B cell (primary cell): ENCODE results near the gene PYGM. TPM values are rescaled to one million over a fixed set of nuclear protein-coding genes. Genes with fewer than 3 reads are reported as not detected.

ENCODE experiments used
- ATAC-seq: fragments of 200-7000 bp; cut with Tn5 transposase; one replicate; pipeline ENCODE4 v1.10.0; 2021; ENCODE audit warnings: low read depth, mild to moderate bottlenecking, moderate number of reproducible peaks, moderate library complexity
- CTCF ChIA-PET: fragments of 350-600 bp; sonication (Branson Sonifier 250); formaldehyde crosslinking; loops from one replicate; lab custom pipeline; 2021; ENCODE audit warnings: antibody characterized with exemption, inconsistent platforms; lab: Charles Lee
- POLR2A ChIA-PET: fragments of 350-600 bp; sonication (Branson Sonifier 250); formaldehyde crosslinking; loops from one replicate; lab custom pipeline; 2021; ENCODE audit warnings: antibody characterized with exemption; lab: Charles Lee
- DNase-seq: peaks from one replicate; pipeline ENCODE4 v3.0.0; 2013
- H2AFZ ChIP-seq: 2 replicates; pipeline ENCODE4 v1.6.1; 2012; ENCODE audit warnings: mild to moderate bottlenecking, low read depth, low read length; ENCODE audit not compliant: insufficient read depth, poor library complexity, severe bottlenecking
- H3K27ac ChIP-seq, 2 donors: 1 replicate in 1 of 2; 2 replicates in 1 of 2; pipeline ENCODE4 v1.5.1; 2012 to 2013; ENCODE audit warnings: low read length in 2 of 2, mild to moderate bottlenecking in 2 of 2, moderate library complexity in 1 of 2
- H3K27me3 ChIP-seq, 4 experiments: fragments of 200-600 bp in 1 of 4; sonication (generic) in 1 of 4; replicated peaks in 1 of 4; 1 replicate in 2 of 4; 2 replicates in 2 of 4; pipeline versions ENCODE4 v1.6.1 to v1.7.0; 2013 to 2016; ENCODE audit warnings: low read length in 3 of 4, mild to moderate bottlenecking in 2 of 4, mixed read lengths in 1 of 4, moderate library complexity in 1 of 4; ENCODE audit not compliant: insufficient read depth in 4 of 4, control insufficient read depth in 3 of 4; ENCODE audit errors: control extremely low read depth in 1 of 4
- H3K36me3 ChIP-seq, 2 experiments: replicated peaks in 1 of 2; 1 replicate in 1 of 2; 2 replicates in 1 of 2; pipeline versions ENCODE4 v1.6.1 to v1.7.1; 2013; ENCODE audit warnings: low read length in 1 of 2; ENCODE audit not compliant: insufficient read depth in 2 of 2, control insufficient read depth in 1 of 2; ENCODE audit errors: control extremely low read depth in 1 of 2, extremely low read depth in 1 of 2
- H3K4me1 ChIP-seq, 2 donors: fragments of 200-600 bp in 1 of 2; sonication (generic) in 1 of 2; 1 replicate in 1 of 2; 2 replicates in 1 of 2; pipeline versions ENCODE4 v1.5.1 to v1.6.1; 2013 to 2017; ENCODE audit warnings: low read length in 2 of 2; ENCODE audit not compliant: control insufficient read depth in 2 of 2, insufficient read depth in 2 of 2
- H3K4me2 ChIP-seq: replicated peaks from 2 replicates; pipeline ENCODE3; 2012; ENCODE audit warnings: mild to moderate bottlenecking, low read depth, low read length; ENCODE audit not compliant: poor library complexity, severe bottlenecking
- H3K4me3 ChIP-seq, 5 experiments: fragments of 200-600 bp in 1 of 5; sonication (generic) in 1 of 5; 1 replicate in 3 of 5; 2 replicates in 2 of 5; pipeline versions ENCODE4 v1.5.1 to v1.7.0; 2011 to 2016; ENCODE audit warnings: low read length in 4 of 5, mild to moderate bottlenecking in 4 of 5, low read depth in 2 of 5, control low read depth in 1 of 5, moderate library complexity in 1 of 5; ENCODE audit not compliant: insufficient read depth in 1 of 5; ENCODE audit errors: control extremely low read depth in 1 of 5, extremely low read depth in 1 of 5
- H3K79me2 ChIP-seq: fragments of 200-600 bp; sonication (generic); one replicate; pipeline ENCODE4 v1.6.0; 2016; ENCODE audit warnings: low read length; ENCODE audit not compliant: control insufficient read depth, insufficient read depth
- H3K9ac ChIP-seq: fragments of 200-600 bp; sonication (generic); 2 replicates; pipeline ENCODE4 v1.6.1; 2017; ENCODE audit warnings: mild to moderate bottlenecking, low read length, moderate library complexity
- H3K9me3 ChIP-seq, 3 donors: one replicate each; pipeline versions ENCODE4 v1.6.1 to v1.7.1; 2013; ENCODE audit warnings: low read length in 2 of 3; ENCODE audit not compliant: control insufficient read depth in 2 of 3, insufficient read depth in 1 of 3; ENCODE audit errors: control extremely low read depth in 1 of 3
- H4K20me1 ChIP-seq: 2 replicates; pipeline ENCODE4 v1.6.0; 2012; ENCODE audit warnings: mild to moderate bottlenecking, low read length; ENCODE audit not compliant: insufficient read depth, control insufficient read depth, poor library complexity, severe bottlenecking
- H3K27ac Mint-ChIP-seq: one replicate; pipeline ENCODE4 v1.8.0; 2021; ENCODE audit warnings: mixed read lengths
- H3K27me3 Mint-ChIP-seq: one replicate; pipeline ENCODE4 v1.8.0; 2021; ENCODE audit warnings: mixed read lengths
- H3K4me1 Mint-ChIP-seq: one replicate; pipeline ENCODE4 v1.8.0; 2021; ENCODE audit warnings: mixed read lengths
- H3K4me3 Mint-ChIP-seq: one replicate; pipeline ENCODE4 v1.8.0; 2021; ENCODE audit warnings: mixed read lengths
- H3K9me3 Mint-ChIP-seq: one replicate; pipeline ENCODE4 v1.8.0; 2022; ENCODE audit warnings: mixed read lengths; ENCODE audit not compliant: insufficient read depth
- CTCF ChIP-seq: fragments of 200-600 bp; IDR thresholded peaks from one replicate; pipeline ENCODE4 v1.8.0; 2022; ENCODE audit warnings: antibody characterized with exemption, mild to moderate bottlenecking
- EZH2 ChIP-seq: IDR thresholded peaks from 2 replicates; pipeline ENCODE4 v1.6.1; 2012; ENCODE audit warnings: borderline replicate concordance, low read depth, mild to moderate bottlenecking, moderate library complexity, low read length; ENCODE audit not compliant: insufficient read depth, poor library complexity, severe bottlenecking
- WGBS: methylation state at CpG from one replicate; pipeline ENCODE4 v1.1.5; 2013; ENCODE audit warnings: missing lambda C conversion rate; ENCODE audit not compliant: insufficient coverage; 5-methylcytosine and 5-hydroxymethylcytosine counted together
- intact Hi-C: fragments of 100-400 bp; cut with micrococcal nuclease; formaldehyde crosslinking; loops from one replicate; pipeline ENCODE4 v1.10.0; 2022
- polyA plus RNA-seq: library from polyadenylated mRNA; depleted of rRNA; stranded (reverse); fragments of >200 nt; gene quantifications from 2 replicates; pipeline ENCODE4 v1.2.3, GENCODE V29; 2012
- total RNA-seq, 2 donors: library from RNA; stranded (reverse); fragments of 120-200 nt in 1 of 2; gene quantifications; 1 replicate in 1 of 2; 2 replicates in 1 of 2; pipeline versions ENCODE4 v1.2.3 to v1.2.4, GENCODE V29; 2013 to 2022

Gene PYGM
- total and polyA plus RNA-seq, 2 donors (not counting 1 experiment from before 2014, with no cell fraction given), result 9.3 to 9.6 TPM

GRCh38 chr11:64743591-64744543 is 15.9 kb downstream of the PYGM start, which contains the start of gene RASGRP2:
RASGRP2 (minus strand) TSS chr11:64744142; CDS start chr11:64742866, 1,276 bp downstream.
- peak; percentile 31 for ATAC-seq
- H3K4me1 Mint-ChIP-seq, result peaks cover 54% of the 10 kb centered on the region

More at GRCh38 chr11:64743591-64744543, 15.9 kb downstream of the PYGM start, which contains the start of gene RASGRP2:
- DNase-seq, result peak; percentile 93
- Mint-ChIP-seq H3K9me3 (no peaks in the 10 kb centered on the region), H3K27ac (peak within 1 kb of the TSS; percentile 100), H3K27me3 (no peaks in the 10 kb centered on the region), H3K4me3 (peak within 1 kb of the TSS; percentile 97)
- peak within 1 kb of the TSS; percentile 75 for H2AFZ ChIP-seq
- H3K27me3 ChIP-seq, result no peaks in the 10 kb centered on the region
- peak within 1 kb of the TSS; percentile 97 to 98 for H3K27ac ChIP-seq
- no peak for TF ChIP-seq EZH2
- peak; percentile 64 for TF ChIP-seq CTCF
- peak within 1 kb of the TSS; percentile 99 for H3K4me2 ChIP-seq
- CTCF ChIA-PET, result interaction anchor here (0.7 to 13.7 kb wide), 22 partner anchors 8 to 149 kb away, joined by 3 to 280 read pairs (median 6); partner anchors contain the start of genes CDC42BPG, MAP4K2, NRXN2 and SF1
- intact Hi-C loops, result loop anchor here (1.0 to 10.0 kb wide), 9 partner anchors 19 to 831 kb away; partner anchors contain the start of genes CDC42BPG, EHBP1L1, FAM89B and MAP4K2
- POLR2A ChIA-PET, result interaction anchor here (0.5 to 8.9 kb wide), 25 partner anchors 12 to 960 kb away, joined by 3 to 175 read pairs (median 4); partner anchors contain the start of genes CDC42BPG, EHD1, FAU and MAP4K2
- peaks cover 22 to 37% of the 10 kb centered on the region in 2 donors for H3K4me1 ChIP-seq
- peaks cover 53% of the 10 kb centered on the region for H3K79me2 ChIP-seq
- under 1% methylated on average over 57 of the region's 57 CpGs for WGBS
- H3K9ac ChIP-seq, result peak within 1 kb of the TSS; percentile 94
- H3K36me3 ChIP-seq, result peaks cover 0 to 34% of the 10 kb centered on the region in 2 experiments
- H4K20me1 ChIP-seq, result peaks cover 52% of the 10 kb centered on the region
- H3K4me3 ChIP-seq, result peak within 1 kb of the TSS; percentile 71 to 99 (median 86)
- H3K9me3 ChIP-seq, result no peaks in the 10 kb centered on the region
